ENCODE results near the gene GRAMD2A.

GRAMD2A gene

DNA sequence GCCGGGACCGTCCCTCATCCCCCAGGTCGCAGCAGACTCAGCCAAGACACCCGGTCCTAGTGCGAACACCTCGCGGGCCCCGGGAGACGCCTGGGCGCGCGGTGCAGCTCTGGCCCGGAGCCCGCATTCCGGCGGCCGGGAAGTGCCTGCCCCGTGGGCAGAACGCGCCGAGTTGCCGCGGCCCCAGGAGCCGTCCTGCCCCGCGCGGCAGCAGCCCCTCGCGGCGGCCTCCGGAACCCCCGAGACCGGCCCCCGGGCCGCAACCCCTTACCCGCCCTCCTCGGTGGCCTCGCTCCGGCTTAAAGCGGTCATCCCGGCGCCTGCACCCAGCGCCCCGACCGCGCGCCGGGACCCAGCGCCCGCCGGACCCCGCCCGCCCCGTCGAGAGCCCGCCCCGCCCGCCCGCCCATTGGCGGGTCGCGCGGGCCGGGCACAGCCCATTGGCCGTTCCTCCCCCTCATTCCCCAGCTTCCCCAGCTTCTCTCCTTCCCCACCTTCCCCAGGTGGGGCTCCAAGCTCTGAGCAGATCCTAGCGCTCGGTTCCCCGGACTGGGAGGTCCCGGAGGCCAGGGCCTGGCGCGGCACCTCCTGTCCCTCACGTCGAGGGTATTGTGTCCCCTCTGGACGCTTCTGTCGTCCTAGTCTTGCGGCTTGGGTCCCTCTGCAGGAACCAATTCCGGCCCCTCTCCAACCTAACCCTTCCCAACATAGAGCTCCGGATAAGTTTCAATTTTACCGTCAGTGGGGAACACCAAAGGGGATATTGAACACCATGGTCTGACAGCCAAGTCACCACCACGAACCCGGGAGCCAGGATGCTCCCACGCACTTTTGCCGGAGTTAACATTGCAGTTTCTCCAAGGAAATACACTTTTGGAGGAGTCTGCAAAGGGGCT lies at the start of gene GRAMD2A:
GRAMD2A (minus strand) TSS at position 328 of the 896 bp plus-strand sequence.
- no peak for DNase-seq

- DNase-seq = no peak
Observed at GRCh38 chr15:72242775-72243370, 45.3 kb upstream of the GRAMD2A start.

- DNase-seq = no peak
Observed at GRCh38 chr15:72239652-72240051, 42.1 kb upstream of the GRAMD2A start.

DNA sequence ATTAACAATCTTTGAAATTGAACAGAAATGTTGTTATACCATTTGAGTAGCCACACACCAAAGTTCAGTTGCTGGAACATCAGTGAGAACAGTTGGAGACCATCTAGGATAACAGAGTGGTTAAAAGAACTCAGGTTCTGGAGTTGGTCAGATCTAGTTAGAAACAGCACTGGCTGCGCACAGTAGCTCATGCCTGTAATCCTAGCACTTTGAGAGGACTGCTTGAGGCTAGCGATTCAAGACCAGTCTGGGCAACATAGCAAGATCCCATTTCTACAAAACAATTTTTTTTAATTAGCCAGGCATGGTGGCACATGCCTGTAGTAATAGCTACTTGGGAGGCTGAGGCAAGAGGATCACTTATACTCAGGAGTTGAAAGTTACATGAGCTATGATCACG lies 41.0 kb upstream of the GRAMD2A start:
- DNase-seq = no peak

DNA sequence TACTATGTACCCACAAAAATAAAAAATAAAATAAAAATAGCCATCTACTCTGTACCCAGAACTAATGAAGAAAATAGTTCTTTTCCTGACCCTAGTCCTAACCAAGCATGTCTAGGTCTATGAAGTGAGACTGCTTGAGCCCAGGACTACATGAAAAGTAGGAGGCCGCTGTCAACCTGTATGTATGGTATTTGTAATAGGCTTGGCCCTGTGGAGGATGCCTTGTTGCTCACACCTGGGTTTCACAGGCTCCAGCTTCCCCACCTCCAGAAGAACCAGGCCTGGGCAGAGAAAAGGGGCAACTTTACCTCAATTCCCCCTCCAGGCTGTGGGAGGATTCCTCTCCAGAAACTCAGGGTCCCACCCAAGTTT lies 40.3 kb upstream of the GRAMD2A start:
- DNase-seq = no peak

GRCh38 chr15:72237029-72237852 lies 39.7 kb upstream of the GRAMD2A start:
- DNase-seq = peak; percentile 38 to 73

DNA sequence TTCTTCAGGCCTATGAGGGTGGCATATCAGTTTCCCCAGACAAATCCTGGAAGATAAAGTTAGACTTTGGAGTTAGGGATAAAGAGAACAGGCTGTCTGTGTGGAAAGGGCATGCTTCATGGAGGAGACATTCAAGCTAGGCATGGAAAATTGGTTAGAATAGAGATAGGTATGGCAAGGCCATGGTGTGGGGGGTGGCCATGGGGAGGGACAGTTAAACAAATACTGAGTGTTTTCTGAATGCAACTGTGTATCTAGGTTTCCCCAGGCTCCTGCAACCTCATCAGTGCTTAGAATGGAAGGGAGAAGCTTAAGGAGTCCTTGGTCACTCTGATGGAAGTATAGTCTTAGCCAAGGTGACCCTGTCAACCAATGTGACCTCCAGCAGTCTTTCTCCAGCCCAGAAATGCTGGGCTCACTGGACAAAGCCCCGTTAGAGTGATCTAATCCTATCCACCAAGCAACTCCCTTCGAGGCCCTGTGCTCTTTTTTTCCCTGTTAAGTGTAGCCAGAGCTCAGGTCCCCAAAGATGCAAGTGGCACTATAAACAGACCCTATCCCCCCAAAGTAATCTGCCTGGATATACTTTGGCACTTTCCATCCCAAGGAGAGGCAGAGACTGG lies 38.9 kb upstream of the GRAMD2A start:
- DNase-seq = no peak

GRCh38 chr15:72235298-72235697 lies 37.7 kb upstream of the GRAMD2A start:
- DNase-seq = no peak

GRCh38 chr15:72233769-72234168 lies 36.2 kb upstream of the GRAMD2A start:
- DNase-seq = no peak

GRCh38 chr15:72231833-72232478 lies 34.4 kb upstream of the GRAMD2A start:
- peak; percentile 62 to 73 for DNase-seq

- DNase-seq = peak; percentile 92 to 94
Observed at GRCh38 chr15:72231066-72231832, 33.7 kb upstream of the GRAMD2A start, which contains the start of gene PKM. Gene PKM (minus strand): TSS chr15:72231190. CDS start chr15:72219097, 12,093 bp downstream.

GRCh38 chr15:72230197-72231065 lies 32.8 kb upstream of the GRAMD2A start:
- peak; percentile 68 to 72 for DNase-seq

- DNase-seq = no peak
Observed at GRCh38 chr15:72229947-72230196, 32.3 kb upstream of the GRAMD2A start.

DNA sequence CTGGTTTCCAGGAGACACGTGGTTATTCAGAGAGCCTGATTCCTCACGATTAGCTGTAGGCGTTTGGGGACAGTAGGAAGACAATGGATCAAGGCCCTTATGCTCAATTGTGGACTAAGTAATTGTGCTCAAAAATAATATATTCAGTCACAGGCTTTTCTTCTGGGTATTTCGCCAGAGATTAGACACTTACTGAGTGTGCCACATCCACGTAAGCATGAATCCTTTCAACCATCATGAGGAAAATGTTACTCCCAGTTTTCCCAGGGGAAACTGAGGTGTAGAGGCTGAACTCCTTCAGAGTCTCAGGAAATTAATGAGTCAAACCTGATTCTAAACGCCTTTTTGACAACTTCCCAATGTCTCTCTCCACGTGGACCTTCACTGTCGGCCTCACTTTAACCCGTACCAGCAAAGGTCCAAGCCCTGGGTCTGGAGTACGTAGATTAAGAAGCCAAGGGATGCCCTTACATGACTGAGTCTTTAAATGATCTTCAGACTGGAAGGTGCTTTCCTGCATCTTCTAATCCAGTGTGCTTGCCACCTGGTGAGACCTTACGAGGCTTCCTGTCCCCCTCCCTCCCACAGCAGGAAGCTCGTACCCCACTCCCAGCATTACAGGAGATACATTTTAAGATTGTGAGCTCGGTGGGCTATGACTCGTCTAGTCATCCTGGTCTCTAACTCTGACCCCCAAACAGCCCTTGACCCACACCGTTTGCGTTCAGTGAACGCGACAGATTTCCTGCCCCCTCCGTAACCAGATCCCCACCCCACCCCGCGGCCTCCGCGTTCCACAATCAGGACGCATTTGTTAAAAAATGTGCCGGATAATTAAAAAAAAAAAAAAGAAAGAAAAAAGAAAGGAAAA lies 31.7 kb upstream of the GRAMD2A start:
- DNase-seq = peak; percentile 25 to 62

GRCh38 chr15:72227720-72228119 lies 30.1 kb upstream of the GRAMD2A start:
- DNase-seq = peak in 1 of 2 donors; percentile 42

DNA sequence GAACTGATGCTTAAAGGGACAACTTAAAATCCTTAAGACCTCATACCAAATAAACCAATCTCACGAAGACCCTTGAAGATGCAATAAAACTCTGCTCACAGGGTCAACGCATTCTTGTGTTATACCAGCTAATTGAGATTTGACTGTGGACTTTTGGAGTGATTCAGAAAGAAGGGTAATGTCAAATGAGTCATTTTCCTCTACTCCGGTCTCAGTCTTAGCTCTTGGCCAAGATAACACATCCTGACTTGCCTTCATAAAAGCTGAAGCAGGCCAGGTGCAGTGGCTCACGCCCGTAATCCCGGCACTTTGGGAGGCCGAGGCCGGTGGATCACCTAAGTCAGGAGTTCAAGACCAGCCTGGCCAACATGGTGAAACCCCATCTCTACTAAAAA lies 29.6 kb upstream of the GRAMD2A start:
- peak in 1 of 2 donors; percentile 29 for DNase-seq

GRCh38 chr15:72223278-72223677 lies 25.7 kb upstream of the GRAMD2A start:
- no peak for DNase-seq

GRCh38 chr15:72222393-72222792 lies 24.8 kb upstream of the GRAMD2A start:
- DNase-seq = peak in 1 of 2 donors; percentile 24

DNA sequence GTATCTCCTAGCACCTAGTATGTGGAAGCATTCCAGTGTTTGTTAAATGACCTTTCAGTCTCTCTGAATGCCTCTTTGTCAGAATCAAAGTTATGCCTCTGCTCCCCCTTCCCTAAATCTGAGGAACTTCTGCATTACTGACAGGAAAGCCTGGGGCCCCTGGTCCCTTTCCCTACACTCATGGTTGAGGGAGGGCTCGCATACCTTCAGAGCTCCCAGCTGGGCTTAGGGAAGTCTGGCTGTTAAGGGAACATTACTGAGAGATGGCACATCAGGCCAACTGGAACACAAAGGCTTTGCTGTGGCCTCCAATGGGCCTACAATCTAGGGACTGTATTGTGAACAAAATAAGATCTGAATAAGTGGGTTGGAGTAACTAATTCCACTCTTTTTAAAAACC lies 23.1 kb upstream of the GRAMD2A start:
- DNase-seq = no peak

GRCh38 chr15:72217216-72217615 lies 19.6 kb upstream of the GRAMD2A start:
- no peak for DNase-seq
